ENCODE results near the gene APBB2. TPM values are rescaled to one million over a fixed set of nuclear protein-coding genes. Genes with fewer than 3 reads are reported as not detected.
"Not testable (repeated sequence)": the region's sequence is repeated elsewhere in the genome, so short reads cannot be mapped to it uniquely, and the experiment has no call there.

The APBB2 gene
- total RNA-seq, 2 donors from 2014 or later: 17.4 to 56.6 TPM

GRCh38 chr4:41155194-41155830 lies 59.0 kb downstream of the APBB2 start:
- Histone ChIP-seq H3K27ac (no peak overlapping the region), H3K4me1 (replicated peaks) (no peaks in the 10 kb centered on the region), H3K9me3 (no peaks in the 10 kb centered on the region), H3K4me3 (no peak overlapping the region), H3K27me3 (replicated peaks; ENCODE audit: insufficient read depth) (no peaks in the 10 kb centered on the region), H3K36me3 (no peaks in the 10 kb centered on the region)
- DNase-seq (ENCODE audit: low spot score): no peak
- TF ChIP-seq POLR2A (IDR thresholded peaks at IDR 0.05) (no peak), CTCF (IDR thresholded peaks at IDR 0.05) (no peak), POLR2AphosphoS5 (IDR thresholded peaks at IDR 0.05) (no peak)
- 59% methylated on average over 5 of the region's 5 CpGs for WGBS
- intact Hi-C loops (cut with DNase I): no loop called here

DNA sequence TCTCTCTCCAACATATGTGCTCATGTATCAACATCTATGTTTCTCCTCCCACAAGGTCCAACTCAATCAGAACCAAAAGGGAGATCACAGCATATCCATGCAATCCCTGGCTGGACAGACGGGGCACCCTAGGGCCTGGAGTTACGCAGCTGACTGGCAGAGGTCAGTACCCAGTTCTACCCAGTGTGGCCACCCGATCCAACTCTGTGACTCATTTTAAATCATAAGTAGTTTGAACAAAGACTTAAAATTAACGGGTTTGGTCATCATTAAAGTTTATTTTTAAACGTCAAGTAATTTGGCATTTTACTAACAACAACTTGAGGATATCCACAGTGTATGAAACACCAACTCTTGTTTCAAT lies 59.5 kb downstream of the APBB2 start:
- Histone ChIP-seq H3K4me1 (replicated peaks) (no peaks in the 10 kb centered on the region), H3K27ac (no peak overlapping the region), H3K27me3 (replicated peaks; ENCODE audit: insufficient read depth) (no peaks in the 10 kb centered on the region), H3K4me3 (no peak overlapping the region), H3K36me3 (no peaks in the 10 kb centered on the region), H3K9me3 (no peaks in the 10 kb centered on the region)
- TF ChIP-seq CTCF (IDR thresholded peaks at IDR 0.05): no peak
- no peak for TF ChIP-seq POLR2AphosphoS5 (IDR thresholded peaks at IDR 0.05)
- TF ChIP-seq POLR2A (IDR thresholded peaks at IDR 0.05): no peak
- DNase-seq (ENCODE audit: low spot score): no peak
- 77% methylated on average over 5 of the region's 5 CpGs for WGBS
- intact Hi-C loops (cut with DNase I): no loop called here

DNA sequence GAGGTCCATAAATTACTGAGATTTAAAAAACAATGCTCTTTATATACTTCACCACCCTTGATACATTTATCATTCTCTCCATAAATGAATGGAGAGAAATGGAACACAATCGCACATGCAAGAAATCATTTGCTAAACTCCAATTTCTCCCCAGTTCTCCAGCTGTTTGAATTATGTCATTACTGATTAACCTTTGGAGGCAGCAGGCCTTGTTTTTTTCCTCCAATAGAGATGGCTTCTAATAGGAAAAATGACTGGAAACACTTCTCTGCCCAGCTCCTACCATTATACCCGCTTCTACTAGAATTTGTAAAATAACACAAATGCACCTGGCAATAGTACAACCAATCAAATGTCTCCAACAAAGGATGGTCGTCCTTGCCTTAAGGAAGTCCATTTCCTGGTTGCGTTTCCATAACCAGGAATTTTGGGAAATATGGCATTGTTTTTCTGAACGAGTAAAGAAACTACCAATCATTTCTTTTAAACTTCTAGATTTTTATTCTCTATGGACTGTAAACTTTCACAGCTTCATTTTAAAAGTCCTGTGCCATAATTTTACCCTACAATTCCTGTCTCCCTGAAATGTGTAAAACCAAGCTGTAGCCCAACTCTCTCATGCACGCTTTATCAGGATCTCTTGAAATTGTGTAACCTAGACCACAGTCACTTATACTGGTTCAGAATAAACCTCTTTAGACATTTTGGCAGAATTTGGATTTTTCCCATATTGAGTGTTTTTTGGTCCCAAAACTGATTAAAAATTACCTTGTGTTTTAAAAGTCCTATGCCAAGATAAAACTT lies 60.1 kb downstream of the APBB2 start:
- H3K36me3 ChIP-seq: no peaks in the 10 kb centered on the region
- intact Hi-C loops (cut with DNase I): no loop called here
- H3K9me3 ChIP-seq: no peaks in the 10 kb centered on the region
- H3K27me3 ChIP-seq (replicated peaks; ENCODE audit: insufficient read depth): no peaks in the 10 kb centered on the region
- 73% methylated on average over 6 of the region's 6 CpGs for WGBS
- H3K4me3 ChIP-seq: no peak overlapping the region
- no peak for DNase-seq (ENCODE audit: low spot score)
- H3K27ac ChIP-seq: no peak overlapping the region
- H3K4me1 ChIP-seq (replicated peaks): no peaks in the 10 kb centered on the region
- TF ChIP-seq CTCF (IDR thresholded peaks at IDR 0.05) (no peak), POLR2A (IDR thresholded peaks at IDR 0.05) (no peak), POLR2AphosphoS5 (IDR thresholded peaks at IDR 0.05) (no peak)

- H3K27ac ChIP-seq: no peak overlapping the region
- DNase-seq (ENCODE audit: low spot score): no peak
- no peaks in the 10 kb centered on the region for H3K9me3 ChIP-seq
- H3K4me3 ChIP-seq: no peak overlapping the region
- no peaks in the 10 kb centered on the region for H3K27me3 ChIP-seq (replicated peaks; ENCODE audit: insufficient read depth)
- H3K36me3 ChIP-seq: no peaks in the 10 kb centered on the region
- TF ChIP-seq CTCF (IDR thresholded peaks at IDR 0.05) (no peak), POLR2A (IDR thresholded peaks at IDR 0.05) (no peak), POLR2AphosphoS5 (IDR thresholded peaks at IDR 0.05) (no peak)
- intact Hi-C loops (cut with DNase I): no loop called here
- WGBS: 79% methylated on average over 2 of the region's 2 CpGs
- no peaks in the 10 kb centered on the region for H3K4me1 ChIP-seq (replicated peaks)
Measured at GRCh38 chr4:41150401-41150800, 63.9 kb downstream of the APBB2 start.

- DNase-seq (ENCODE audit: low spot score); H3K9me3 ChIP-seq; H3K4me1 ChIP-seq (replicated peaks); intact Hi-C loops (cut with DNase I); H3K27ac ChIP-seq; H3K27me3 ChIP-seq (replicated peaks; ENCODE audit: insufficient read depth); H3K36me3 ChIP-seq; H3K4me3 ChIP-seq: not testable (repeated sequence)
- 94% methylated on average over 4 of the region's 4 CpGs for WGBS
Measured at GRCh38 chr4:41149568-41149967, 64.8 kb downstream of the APBB2 start.

Data from prostate gland (tissue), 2 donors.